GM18520 (cell line): Measurements from ENCODE around the gene GATAD2B.
"Not testable (repeated sequence)": the region's sequence is repeated elsewhere in the genome, so short reads cannot be mapped to it uniquely, and the experiment has no call there.

ENCODE experiments used
- ATAC-seq: cut with Tn5 transposase; IDR thresholded peaks from one replicate; pipeline ENCODE4 v1.9.1; 2021; ENCODE audit not compliant: unreplicated experiment

GATAD2B gene

GRCh38 chr1:153779781-153780541 lies 142.8 kb downstream of the GATAD2B start:
- no peak for ATAC-seq

GRCh38 chr1:153778824-153779519 lies 143.8 kb downstream of the GATAD2B start:
- no peak for ATAC-seq

GRCh38 chr1:153778051-153778823 lies 144.5 kb downstream of the GATAD2B start:
- no peak for ATAC-seq

GRCh38 chr1:153777648-153778047 lies 145.1 kb downstream of the GATAD2B start:
- ATAC-seq, result no peak

- ATAC-seq, result no peak
Measured at GRCh38 chr1:153776845-153777370, 145.9 kb downstream of the GATAD2B start.

- ATAC-seq, result no peak
Measured at GRCh38 chr1:153776352-153776751, 146.4 kb downstream of the GATAD2B start.

- ATAC-seq, result no peak
Measured at GRCh38 chr1:153775458-153776327, 147.1 kb downstream of the GATAD2B start.

- no peak for ATAC-seq
Measured at GRCh38 chr1:153774780-153775457, 147.9 kb downstream of the GATAD2B start, which contains the start of gene SLC27A3. Gene SLC27A3 (plus strand): TSS chr1:153775407. CDS start chr1:153775498, 91 bp downstream.

GRCh38 chr1:153774026-153774595 lies 148.7 kb downstream of the GATAD2B start:
- no peak for ATAC-seq

- no peak for ATAC-seq
Measured at GRCh38 chr1:153773096-153773921, 149.5 kb downstream of the GATAD2B start.

GRCh38 chr1:153771841-153772593 lies 150.8 kb downstream of the GATAD2B start:
- no peak for ATAC-seq

- ATAC-seq, result no peak
Measured at GRCh38 chr1:153771261-153771660, 151.5 kb downstream of the GATAD2B start.

- no peak for ATAC-seq
Measured at GRCh38 chr1:153770797-153771196, 152.0 kb downstream of the GATAD2B start.

GRCh38 chr1:153769221-153769620 lies 153.6 kb downstream of the GATAD2B start:
- no peak for ATAC-seq

GRCh38 chr1:153768316-153769181 lies 154.2 kb downstream of the GATAD2B start:
- ATAC-seq, result no peak

GRCh38 chr1:153767519-153767918 lies 155.3 kb downstream of the GATAD2B start:
- no peak for ATAC-seq

- not testable (repeated sequence) for ATAC-seq
Measured at GRCh38 chr1:153766663-153767062, 156.1 kb downstream of the GATAD2B start.
